Cortex of kidney (tissue), 1 donor: ENCODE data around the gene PRKCZ.
"Not testable (repeated sequence)": the region's sequence is repeated elsewhere in the genome, so short reads cannot be mapped to it uniquely, and the experiment has no call there.

Experiments
- DNase-seq: peaks from one replicate; lab custom pipeline; 2025; lab: John Stamatoyannopoulos, UW

Gene PRKCZ

DNA sequence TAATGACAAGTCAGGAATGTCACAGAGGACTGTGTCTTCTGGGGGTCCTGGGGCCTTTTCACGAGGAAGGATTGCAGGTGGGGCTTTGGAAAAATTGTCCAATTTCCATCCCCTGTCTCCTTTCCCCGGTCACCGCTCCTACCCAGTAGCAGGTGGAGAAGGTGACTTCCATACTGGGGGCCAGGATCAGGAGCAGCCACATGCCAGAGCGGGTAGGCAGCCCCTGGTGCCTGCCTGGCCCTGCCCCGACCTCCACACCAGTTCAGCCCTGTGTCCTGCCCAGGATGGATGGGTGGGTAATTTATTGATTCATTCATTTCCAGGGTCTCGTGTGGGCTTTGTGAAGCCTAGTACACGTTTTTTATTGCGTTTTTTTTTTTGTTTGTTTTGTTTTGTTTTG lies 51.7 kb downstream of the PRKCZ start:
- DNase-seq: no peak

DNA sequence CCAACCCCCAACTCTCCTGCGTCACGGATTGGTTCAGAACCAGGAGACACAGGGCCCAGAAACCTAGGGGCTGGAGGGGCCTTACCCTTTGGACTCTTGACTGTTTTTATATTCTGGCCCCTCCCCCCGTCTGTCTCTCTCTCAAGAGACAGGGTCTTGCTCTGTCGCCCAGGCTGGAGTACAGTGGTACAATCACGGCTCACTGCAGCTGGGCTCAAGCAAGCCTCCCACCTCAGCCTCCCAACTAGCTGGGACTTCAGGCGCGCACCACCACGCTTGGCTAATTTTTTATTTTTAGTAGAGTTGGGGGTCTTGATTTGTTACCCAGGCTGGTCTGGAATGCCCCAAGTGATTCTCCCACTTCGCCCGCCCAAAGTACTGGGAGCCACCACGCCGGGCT lies 52.5 kb downstream of the PRKCZ start:
- DNase-seq: no peak

- DNase-seq: no peak
Observed at GRCh38 chr1:2103266-2103900, 53.2 kb downstream of the PRKCZ start.

DNA sequence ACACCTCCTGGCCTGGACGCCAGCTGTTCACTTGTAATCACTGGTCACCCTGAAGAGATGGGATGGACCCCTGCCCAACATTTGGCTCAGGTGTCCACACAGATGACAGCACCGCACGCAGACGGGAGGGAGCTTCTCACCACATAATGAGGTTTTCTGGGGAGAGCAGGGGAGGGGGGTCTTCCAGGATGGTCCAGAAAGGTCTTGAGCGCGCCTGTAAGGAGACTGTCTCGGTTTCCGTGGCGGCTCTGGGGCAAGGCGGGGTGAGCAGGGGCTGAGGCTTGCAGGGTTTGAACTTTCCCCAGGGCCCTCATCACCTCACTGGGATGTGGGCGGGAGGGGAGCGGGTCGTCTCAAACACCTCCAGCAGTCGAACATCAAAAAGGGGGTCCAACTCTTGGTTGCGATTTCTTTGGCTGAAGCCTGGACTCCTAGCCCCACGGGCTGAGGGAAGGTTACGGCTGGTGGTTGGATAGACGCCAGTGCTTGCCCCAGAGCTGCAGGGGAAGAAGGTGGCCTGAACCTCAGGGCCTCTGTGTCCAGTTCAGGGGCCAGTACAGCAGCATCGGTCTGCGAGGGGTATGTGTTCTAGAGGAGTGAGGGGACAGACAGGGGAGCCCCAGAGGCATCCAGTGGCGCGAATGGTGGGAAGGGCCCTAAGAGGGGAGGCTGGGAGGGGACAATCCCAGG lies 53.8 kb downstream of the PRKCZ start:
- DNase-seq: no peak

DNA sequence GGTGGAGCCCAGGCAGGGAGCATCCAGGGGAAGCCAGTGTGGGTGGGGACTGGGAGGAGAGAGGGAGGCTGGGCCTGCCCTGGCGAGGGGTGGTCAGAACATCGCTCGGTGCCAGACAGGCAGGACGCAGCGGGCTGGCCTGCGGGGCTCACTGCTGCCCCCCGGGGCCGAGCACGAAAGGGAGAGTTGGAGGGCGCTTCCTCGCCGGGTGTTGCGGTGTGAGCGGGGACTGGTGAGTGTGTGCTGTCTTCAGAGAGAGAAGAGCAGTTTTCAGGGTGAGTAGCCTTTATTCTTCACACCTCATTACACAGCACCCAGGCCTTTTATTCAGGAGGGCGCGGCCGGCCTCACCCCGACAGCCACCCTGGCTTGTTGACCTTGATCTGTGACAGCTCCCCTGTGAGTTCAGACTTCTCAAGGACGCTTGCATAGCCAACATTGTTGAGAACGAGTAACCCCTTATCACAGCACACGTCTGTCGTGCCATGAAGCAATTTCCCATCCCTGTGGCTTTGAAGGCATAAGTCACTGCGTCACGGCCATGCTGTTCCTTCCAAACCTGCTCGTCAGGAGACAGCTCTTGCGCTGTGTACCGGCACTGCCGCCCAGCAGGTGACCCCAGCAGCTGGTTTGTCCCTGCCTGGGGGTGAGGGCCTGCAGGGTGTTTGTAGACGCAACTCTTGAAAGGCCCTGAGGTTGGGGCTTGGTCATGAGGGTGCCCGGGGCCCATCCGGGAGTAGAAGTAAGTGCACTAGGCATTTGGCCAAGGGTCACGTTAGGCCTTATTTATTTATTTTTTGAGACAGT lies 54.6 kb downstream of the PRKCZ start:
- DNase-seq: no peak

DNA sequence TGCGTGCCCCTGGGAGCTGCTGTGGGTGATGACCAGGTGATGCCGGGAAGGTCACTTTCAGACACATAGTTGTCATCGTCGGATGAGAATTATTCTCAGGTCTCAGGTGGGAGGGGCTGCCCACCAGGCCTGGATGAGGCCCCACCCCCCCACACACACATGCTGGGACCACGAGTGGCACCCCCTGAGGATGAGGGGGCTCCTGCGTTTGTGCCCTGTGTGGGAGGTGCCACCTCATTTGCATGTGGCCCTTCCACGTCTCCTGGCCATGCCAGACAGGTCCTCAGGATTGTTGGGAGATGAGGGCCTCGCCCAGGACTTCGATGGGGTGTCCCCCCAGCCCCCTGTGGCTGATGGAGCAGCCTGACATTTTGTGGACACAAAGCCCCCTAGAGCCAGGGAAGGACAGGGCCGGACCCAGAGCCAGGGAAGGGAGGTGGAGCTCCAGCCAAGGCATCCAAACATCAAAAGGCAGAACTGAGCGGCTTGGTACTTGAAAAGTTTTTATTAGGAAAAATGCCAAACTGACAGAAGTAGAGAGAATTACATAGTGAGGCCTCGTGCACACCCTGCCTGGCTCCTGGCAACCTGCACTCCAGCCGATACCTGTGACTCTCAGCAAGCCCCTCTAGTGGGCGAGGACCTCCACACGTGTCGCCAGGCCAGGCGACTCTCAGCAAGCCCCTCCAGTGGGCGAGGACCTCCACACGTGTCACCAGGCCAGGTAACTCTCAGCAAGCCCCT lies 55.7 kb downstream of the PRKCZ start:
- DNase-seq: no peak

DNA sequence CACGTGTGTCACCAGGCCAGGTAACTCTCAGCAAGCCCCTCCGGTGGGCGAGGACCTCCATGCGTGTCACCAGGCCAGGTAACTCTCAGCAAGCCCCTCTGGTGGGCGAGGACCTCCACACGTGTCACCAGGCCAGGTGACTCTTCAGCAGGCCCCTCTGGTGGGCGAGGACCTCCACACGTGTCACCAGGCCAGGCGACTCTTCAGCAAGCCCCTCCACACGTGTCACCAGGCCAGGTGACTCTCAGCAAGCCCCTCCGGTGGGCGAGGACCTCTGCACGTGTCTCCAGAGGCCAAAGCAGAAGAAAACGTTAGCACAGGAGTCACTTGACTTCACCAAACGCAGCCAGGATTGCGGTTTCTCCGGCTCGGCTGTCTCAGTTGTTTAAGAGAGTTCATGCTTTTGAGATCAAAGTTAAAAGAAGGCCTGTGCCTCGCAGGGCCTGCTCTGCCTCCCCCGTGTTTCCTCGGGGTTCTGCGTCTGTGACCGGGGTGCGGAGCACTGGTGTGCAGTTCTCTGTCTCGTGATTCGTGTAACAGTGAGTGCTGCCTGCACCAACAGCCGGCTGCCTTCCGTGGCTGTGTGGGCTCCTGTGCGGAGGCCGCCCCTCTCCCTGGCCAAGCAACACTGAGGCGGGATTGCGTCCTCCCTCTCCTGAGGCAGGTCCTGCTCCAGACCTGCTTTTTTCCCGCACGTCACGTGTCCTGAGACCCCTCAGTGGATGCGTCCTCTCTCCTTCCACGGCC lies 56.6 kb downstream of the PRKCZ start:
- no peak for DNase-seq

GRCh38 chr1:2107586-2108212 lies 57.5 kb downstream of the PRKCZ start:
- DNase-seq: no peak

- DNase-seq: no peak
Observed at GRCh38 chr1:2108213-2108876, 58.1 kb downstream of the PRKCZ start.

DNA sequence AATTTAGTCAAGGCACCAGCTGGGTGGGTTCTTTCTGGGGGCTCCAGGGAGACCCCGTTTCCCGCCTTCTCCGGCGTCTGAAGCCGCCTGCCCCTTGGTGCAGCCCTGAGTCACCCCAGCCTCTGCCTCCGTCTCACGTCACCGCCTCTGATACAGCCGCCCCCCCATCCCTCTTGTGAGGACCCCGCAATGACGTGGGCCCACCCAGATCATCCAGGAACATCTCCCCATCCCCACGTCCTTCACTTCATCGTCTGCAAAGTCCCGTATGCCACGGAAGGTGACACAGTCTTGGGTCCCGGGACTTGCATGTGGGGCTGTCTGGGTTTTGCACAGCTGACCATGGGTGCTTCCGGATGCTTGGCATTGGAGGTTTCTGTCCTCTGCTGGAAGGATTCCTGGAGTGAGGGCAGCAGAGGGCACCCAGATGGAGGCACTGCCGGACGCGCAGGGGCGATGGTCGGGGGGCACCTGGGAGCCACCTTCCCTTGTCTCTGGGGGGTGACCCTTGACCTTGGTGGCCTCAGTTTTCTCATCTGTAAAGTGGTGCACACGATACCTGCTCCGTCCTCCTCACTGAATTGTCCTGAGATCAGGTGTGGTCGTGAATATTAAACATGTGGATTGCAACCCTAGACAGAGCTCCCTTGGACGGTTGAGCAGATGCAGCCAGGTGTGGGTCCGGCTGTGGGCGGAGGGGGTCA lies 58.8 kb downstream of the PRKCZ start:
- no peak for DNase-seq

GRCh38 chr1:2109581-2110021 lies 59.4 kb downstream of the PRKCZ start:
- DNase-seq: no peak

DNA sequence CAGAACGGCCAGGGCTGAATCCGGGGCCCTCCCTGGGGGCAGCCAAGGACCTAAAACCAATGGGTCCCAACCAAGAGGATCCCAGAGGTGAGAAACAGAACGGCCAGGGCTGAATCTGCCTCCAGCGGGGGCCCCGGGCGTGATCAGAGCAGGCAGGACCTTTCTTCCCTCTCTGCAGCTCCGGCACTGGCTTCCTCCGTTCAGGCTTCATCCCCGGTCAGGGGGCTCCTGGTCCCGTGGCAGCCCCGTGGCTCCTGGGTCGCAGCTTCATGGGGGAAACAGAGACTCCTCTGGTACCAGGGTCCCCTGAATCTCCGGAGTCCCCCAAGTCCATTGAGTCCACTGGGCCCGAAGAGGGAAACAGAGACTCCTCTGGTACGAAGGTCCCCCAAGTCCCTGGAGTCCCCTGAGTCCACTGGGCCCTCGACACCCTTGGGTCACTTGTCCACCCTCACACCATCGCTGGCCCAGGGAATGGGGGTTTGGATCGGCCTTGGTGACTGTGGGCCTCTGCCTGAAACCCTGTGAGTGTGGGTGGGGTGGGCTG lies 60.1 kb downstream of the PRKCZ start:
- DNase-seq: no peak

GRCh38 chr1:2110738-2111673 lies 60.8 kb downstream of the PRKCZ start:
- no peak for DNase-seq

- no peak for DNase-seq
Observed at GRCh38 chr1:2111674-2112035, 61.4 kb downstream of the PRKCZ start.

GRCh38 chr1:2112280-2112701 lies 62.1 kb downstream of the PRKCZ start:
- no peak for DNase-seq

DNA sequence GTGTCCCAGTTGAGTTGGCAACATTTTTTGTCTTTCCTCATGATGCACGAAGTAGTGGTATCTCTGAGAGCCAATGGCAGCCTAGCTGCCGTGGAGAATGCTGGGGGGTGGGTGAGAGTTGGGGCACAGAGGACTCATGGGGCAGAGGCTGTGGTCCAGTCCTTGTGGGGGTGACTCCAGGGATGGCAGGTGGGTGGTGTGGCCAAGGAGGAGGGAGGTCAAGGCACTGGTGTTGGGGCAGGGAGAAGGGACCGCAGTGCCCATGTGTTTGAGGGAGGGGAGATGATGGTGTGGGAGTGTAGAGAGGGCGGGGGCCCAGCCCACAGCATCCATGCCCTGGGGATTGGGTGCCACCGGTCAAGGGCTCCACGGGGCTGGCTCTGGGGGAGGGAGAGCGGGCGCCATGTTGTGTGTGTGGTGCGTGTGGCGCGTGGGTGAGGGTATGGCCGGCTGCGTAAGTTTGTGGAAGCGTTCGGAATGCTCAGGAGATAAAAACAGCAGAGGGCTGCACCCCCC lies 63.5 kb downstream of the PRKCZ start:
- DNase-seq: no peak

- DNase-seq: not testable (repeated sequence)
Observed at GRCh38 chr1:2114635-2115007, 64.4 kb downstream of the PRKCZ start.

- no peak for DNase-seq
Observed at GRCh38 chr1:2115008-2115641, 64.9 kb downstream of the PRKCZ start.
